GM21423 (cell line): Measurements from ENCODE around the gene PRKCA.

Source experiments
- ATAC-seq: cut with Tn5 transposase; IDR thresholded peaks from one replicate; pipeline ENCODE4 v1.9.1; 2021; ENCODE audit warnings: mild to moderate bottlenecking, moderate library complexity; ENCODE audit not compliant: unreplicated experiment

Gene PRKCA

DNA sequence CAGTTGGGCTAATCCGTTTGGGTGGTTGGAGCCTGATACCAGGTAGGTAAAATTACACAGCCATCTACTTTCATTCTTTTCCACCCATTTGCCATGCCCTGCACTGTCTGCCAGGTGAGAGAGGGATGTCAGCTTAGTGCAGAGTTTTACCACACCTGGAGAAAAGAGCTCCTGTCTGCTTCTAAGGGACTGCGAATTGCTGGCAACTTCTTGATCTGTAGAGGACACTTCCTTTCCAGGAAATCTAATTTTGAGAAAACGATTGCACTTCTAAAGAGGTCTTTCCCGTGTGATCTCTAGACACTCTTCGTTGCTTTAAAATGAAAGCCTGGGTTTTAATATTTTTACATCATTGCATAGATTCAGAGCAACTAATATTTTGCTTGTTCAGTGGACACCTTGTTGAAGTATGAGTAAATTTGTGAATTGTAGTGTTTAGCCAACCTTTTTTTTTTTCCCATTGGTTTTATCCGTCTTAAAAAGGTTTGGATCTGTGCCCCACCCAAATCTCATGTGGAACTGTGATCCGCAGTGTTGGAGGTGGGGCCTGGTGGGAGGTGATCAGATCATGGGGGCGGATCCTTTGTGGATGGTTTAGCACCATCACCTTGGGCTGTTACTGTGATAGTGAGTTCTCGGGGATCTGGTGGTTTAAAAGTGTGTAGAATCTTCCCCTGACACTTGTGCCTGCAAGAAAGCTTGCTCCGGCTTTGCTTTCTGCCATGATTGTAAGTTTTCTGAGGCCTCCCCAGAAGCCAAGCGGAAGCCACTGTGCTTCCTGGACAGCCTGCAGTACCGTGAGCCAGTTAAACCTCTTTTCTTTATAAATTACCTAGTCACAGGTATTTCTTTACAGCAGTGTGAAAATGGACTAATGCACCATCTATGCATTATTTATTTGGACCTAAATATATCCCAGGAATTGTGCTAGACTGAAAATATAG lies 104.6 kb downstream of the PRKCA start:
- ATAC-seq = no peak

DNA sequence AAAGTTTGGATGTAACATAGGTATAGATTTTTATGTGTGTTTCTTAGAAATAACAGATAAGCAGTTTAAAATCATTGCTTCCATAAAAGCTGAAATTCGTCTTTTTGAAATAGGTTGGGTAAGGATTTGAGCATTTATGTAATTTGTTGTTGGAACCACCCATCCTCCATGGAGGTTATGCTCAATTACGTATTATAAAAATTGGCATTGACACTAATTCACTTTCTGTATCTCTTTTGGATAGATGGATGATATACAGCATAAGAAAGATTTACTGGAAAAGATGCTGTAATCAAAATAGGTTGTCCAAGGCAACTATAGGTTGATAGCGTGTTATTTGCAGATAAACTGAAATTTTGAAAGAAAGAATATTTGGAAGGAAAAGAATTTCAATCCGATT lies 105.5 kb downstream of the PRKCA start:
- no peak for ATAC-seq

DNA sequence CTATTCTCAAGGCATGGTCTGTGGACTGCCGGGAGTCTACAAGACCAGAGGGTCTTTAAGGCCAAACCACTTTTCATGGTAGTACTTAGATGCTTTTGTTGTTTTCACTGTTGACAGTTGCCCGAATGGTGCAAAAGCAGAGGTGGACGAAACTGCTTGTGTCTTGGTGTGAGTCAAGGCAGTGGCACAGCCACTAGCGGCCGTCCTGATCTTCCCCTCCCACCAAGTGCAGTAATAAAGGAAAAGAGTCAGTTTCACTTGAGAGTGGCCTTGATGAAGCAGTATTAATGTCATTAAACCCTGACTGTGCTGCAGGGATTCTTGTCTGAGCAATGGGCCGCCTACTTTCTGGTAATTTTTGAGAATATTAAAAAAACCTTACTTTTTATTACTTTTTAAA lies 109.1 kb downstream of the PRKCA start:
- ATAC-seq = no peak

DNA sequence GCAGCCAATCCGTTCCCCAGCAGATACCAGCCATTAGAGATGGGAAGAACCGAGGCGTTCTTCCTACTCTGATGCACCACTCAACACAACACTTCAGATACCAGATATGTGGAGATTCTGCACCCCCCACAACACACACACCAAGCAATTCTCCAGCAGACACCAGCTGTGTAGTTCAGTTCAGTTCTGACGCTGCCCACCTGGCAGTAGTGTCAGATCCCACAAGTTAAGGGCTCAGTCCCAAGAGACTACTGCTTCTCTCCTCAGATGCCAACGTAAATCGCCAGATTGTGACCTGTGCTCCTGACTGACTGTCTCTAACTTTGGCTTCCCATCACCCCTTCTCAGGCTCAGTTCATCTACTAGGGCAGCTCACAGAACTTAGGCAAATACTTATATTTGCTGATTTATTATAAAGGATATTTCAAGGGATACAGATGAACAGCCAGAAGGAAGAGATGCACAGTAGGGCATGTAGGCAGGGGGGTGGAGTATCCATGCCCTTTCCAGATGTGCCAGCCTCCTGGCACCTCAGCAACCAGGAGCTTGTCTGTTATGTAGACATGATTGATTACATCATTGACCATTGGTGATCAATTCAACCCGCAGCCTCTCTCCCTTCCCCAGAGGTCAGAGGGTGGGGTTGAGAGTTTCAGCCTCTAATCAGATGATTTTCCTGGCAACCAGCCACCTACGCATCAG lies 110.6 kb downstream of the PRKCA start:
- ATAC-seq = no peak

DNA sequence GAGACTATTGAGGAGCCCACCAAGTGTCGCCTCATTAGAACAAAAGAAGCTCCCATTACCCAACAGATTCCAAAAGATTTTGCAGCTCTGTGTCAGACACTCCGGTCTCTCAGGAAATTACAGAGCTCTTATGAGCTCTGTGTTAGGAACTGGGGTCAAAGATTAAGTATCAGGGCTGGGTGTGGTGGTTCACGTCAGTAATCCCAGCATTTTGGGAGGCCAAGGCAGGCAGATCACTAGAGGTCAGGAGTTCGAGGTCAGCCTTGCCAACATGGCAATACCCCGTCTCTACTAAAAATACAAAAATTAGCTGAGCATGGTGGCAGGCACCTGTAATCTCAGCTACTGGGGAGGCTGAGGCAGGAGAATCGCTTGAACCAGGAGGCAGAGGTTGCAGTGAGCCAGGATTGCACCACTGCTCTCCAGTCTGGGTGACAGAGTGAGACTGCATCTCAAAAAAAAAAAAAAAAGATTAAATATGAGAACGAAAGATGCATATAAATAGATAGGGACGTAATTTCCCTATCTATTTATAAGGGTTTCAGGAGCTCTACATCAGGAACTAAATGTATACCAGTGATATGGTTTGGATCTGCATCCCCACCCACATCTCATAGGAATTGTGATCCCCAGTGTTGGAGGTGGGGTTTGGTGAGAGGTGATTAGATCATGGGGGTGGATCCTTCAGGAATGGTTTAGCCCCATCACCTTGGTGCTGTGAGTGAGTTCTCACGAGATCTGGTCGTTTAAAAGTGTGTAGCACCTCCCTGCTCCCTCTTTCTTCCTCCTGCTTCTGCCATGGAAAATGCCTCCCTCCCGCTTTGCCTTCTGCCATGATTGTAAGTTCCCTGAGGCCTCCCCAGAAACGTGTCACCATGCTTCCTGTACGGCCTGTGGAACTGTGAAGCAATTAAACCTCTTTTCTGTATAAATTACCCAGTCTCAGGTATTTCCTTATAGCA lies 111.4 kb downstream of the PRKCA start:
- no peak for ATAC-seq

DNA sequence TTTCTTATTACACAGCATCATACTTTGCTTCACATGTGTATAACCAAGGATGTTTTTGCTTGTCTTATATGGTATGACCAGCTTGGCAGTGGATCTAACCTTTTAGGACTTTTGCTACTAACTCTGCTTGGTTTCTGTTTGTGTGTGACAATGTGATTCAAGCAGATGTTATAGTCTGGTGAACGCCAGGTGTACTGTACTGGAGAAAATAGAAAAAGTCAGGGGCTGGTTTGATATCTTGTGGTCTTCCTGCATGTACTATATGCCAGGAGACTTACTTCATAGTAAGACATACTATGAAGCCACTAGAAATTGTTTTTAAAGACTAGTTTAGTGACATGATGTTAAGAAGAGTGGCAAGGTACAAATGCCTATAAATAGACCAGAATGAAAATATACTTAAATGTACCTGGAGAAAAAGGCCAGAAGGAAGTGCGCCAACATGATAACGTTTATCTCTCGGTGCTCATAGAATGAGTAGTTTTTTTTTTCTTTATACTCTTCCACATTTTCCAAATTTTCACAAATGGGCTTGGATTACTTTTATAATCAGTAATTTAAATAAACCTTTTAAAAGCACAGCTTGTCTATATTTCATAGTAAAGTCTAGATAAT lies 112.3 kb downstream of the PRKCA start:
- no peak for ATAC-seq

DNA sequence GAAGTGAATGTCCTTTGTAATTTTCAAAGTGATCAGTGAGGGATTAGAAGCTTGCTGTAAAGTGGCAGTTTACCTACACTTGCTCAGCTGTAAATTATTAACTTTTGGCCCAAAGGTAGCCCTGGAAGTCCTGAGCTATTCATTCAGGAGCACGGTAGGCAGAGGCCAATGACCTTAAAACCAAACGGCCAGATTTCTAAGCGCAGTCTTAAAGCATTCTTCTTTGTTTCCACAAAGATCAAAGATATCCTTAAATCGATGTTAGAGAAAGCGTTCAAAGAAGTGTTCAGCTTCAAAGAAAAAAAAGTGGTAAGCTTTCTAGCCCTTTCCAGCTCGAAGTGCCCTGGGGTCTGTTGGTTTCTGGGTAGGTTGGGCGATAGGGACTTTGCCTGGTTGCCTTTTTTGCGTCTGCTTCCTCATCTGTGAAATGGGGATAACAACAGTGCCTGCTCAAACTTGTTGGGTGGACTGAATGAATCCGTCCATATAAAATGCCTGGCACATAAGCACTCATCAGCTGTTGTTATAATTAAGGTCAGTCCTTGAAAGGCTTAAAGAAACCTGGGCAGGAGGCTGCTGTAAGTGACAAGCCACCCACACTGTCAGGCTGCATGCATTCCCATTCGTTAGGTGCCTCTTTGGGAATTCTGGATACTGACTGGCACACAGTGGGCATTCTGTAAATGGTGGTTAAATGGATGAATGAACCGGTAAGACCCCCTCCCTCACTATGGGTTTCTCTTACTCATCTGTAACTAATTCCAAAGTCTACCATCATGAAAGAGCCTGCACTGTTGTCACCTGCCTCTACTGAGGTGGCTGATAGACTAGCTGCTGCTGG lies 113.2 kb downstream of the PRKCA start:
- ATAC-seq = no peak

DNA sequence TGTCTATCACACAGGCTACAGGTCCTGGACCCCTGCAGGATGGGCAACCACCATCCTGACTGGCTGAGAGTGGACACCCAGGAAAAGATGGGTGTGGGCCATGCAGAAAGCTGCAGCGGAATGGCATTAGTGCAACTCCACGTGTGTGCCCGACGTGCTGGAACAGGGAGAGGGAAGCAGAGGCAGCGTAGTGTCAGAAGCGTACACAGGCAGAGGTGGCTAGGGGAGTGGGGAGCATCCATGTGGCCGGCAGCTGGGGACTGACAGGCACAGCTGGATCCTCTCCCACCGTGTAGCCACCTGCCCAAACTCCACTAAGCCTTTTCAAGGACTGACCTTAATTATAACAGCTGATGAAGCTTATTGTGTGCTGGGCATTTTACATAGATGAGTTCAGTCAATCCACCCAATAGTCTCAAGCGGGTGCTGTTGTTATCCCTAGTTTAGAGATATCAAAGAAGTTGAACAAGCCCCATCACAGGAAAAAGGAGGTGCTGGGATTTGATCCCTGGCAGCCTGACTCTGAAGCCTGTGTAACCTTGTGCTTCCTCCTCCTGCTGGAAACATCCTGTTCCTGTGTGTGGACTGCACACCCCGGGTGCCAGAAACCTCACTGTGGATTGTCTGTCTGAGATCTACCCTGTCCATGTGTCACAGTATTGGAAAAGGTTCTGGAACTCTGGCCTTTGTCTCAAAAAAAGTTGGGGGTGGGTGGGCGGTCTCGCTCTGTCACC lies 114.0 kb downstream of the PRKCA start:
- no peak for ATAC-seq

DNA sequence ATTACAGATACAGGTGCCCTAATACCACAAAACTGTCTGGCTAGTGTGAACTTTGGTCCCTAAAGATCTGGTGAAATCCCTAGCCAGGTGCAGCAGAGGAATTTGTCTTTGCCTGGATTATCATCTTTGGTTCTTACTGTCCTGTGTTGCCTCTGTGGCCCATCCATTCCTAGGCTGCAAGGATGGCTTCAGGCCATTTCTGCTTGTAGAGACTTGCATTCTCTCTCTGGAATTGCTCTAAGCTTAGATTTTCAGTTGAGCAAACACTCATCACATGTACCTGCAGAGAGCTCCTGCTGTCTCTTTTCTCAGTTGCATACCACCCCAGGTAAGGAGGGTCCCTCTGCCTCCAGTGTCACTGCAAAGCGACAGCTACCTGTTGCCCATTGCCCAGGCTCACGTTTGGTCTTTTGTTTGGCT lies 114.9 kb downstream of the PRKCA start:
- ATAC-seq = no peak

DNA sequence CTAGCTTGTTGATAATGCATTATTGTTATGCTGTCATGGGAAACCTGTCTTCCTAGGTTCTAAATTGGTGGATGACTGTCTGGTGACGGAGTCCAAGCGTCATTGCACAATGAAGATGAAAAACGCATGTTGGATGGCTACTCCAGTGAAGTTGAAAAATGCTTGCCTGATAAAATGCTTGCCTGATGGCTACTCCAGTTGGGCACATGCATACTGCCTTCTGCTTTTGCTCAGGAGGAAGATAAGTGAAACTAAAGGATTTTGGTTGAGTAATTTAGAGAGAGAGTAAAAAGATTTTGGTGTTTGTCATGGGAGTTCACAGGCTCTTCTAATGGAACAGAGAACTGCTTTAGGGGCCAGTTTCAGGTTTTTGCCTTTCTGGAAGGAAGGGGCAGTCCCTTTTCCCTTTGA lies 118.6 kb downstream of the PRKCA start:
- ATAC-seq = no peak

DNA sequence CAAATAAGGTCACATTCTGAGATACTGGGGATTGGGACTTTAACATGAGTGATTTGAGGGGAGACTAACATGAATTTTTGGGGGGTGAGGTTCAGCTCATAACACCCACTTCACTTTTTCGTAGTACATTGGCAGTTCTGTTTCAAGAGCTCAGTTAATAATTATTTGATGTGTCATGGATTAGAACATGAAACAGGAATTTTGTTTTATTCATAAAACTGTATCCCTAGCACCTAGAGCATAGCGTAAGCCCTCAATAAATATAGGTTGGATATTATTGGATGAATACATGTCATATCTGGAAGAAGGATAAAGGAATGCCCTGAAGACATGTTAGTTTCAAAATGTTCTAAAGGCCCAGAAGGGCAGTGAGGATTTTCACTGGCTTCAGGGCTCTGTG lies 119.8 kb downstream of the PRKCA start:
- ATAC-seq = no peak

DNA sequence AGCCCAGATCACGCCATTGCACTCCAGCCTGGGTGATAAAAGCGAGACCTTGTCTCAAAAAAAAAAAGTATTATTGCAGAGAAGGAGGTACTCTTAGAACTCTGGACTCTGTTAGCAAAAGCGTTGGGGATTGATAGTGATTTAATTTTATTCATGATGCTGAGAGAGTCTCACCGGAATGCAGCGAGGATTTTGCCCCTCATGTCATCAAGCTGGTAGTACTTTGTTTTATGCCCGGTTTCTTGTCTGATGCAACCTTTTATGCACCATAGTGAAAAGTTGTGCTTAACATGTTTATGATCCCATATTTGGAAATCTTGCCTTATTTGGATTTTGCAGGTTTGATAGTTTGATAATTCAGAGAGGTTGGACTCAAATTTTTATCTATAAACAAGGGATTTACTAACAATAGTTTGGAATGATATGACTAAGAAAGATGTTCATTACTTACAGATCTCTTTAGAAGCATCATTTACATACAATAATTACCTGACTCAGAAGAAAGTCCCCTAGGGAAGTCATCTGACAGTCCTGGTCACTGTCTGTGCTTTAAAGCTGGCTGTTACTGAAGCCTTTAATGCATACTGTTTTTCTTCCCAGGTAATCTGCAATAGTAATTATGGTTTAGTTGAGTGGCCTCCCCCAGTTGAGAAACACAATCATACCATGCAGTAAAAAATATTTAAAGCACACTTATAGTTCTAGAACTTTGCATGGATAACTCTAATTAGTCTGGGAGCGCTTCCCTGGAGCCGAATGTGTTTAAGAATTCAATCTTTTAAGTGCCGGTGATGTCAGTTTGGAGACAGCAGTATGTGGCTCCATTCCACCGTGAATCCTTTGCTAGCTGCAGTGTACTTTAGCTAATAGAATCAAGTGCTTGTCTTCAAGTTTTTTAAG lies 120.9 kb downstream of the PRKCA start:
- ATAC-seq = no peak

DNA sequence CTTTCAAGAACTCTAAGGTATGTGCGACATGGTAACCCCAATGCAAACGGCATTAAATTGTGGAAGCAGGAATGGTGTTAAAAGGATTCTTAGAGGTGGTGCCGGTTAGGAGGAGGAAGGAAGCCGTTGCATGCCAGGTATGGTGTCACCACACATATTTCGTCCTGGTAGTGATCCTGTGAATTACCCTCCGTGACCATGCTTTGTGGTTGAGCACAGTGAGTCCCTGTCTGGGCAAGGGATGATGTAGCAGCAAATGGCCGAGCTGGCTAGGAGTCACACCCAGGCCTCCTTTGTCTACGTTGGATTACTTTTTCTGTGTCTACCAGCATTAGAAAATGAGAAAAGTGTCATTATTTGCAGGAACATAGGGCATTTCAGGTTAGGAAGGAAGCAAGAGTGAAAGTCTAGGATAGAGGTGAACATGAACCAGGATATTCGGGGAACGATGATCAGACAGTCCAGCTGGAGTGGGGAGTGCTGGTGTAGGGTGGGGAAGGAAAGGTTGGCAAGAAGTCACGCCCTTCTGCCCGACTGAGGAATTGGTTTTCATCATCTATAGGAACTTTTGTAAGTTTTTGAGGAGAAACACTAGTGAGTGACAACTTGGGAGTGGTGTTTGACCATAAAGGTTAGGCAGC lies 123.5 kb downstream of the PRKCA start:
- no peak for ATAC-seq

DNA sequence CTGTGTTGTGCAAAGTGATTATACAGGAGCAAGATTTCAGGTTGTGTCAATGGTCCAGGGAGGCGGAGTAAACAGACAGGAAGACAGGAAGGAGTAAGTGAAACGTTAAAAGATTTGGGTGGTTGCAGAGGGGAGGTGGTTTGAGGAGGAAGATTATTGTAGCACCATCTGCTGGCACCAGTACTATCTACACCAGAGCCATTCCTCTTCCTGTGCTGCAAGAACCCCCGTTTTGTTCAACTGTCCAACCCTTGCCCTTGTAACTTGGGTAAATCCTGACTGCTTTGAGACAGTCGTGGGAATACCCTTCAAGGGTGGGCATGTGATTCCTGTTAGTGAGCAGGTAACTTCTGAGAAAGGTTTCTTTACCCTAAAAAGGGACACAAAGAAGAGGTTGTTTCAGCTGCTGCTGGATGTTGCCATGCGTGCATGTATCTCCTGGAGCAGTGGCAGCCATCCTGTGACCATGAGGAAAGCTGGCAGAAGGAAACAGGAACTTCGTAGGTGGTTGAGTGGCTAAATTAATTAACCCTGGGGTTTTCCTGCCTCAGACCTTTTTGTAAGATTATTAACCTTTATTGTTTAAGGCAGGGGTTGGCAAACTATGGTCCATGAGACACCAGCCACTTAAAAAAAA lies 124.1 kb downstream of the PRKCA start:
- ATAC-seq = peak; percentile 58

DNA sequence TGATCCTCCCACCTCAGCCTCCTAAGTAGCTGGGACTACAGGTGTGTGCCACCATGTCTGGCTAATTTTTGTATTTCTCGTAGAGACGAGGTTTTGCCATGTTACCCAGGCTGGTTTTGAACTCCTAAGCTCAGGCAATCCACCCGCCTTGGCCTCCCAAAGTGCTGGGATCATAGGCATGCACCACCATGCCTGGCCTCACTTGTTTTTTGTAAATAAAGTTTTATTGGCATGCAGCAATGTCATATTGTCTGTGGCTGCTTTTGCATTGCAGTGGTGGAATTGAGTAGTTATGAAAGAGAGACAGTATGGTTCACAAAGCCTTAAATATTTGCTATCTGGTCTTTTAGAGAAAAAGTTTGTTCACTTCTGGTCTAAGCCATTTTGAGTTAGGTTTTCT lies 124.7 kb downstream of the PRKCA start:
- ATAC-seq = no peak

DNA sequence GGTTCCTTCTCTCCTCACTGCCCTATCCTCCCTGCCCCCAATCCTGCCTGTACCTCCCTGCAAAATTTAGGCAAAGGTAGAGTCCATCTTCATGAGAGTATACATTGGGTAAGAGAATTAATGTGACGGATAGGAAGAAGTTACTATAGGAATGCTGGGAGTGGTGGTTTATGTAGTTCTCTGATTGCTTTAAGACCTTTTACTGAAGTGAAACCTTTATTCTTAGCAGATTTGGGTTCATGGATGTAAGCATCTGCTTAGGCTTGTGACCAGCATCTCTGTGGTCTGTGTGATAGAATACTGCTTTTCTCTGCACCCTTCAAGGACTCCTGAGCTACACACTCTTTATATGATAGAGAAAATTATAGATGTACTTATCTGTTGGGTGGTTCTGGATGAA lies 127.3 kb downstream of the PRKCA start:
- ATAC-seq = no peak
